NCI-H510A treated with DMSO at 0.1 percent for 48 hours (cell line): ENCODE results near the gene MAP1LC3A.
A peak's percentile ranks its signal among the peaks of the same experiment; 100 is the strongest.

ENCODE experiments used
- DNase-seq: peaks from one replicate; lab custom pipeline; 2025; lab: John Stamatoyannopoulos, UW

MAP1LC3A gene

GRCh38 chr20:34549291-34549928 lies 9.1 kb upstream of the MAP1LC3A start:
- peak; percentile 61 for DNase-seq

- no peak for DNase-seq
Observed at GRCh38 chr20:34549929-34550305, 8.6 kb upstream of the MAP1LC3A start.

- no peak for DNase-seq
Observed at GRCh38 chr20:34552569-34552968, 5.9 kb upstream of the MAP1LC3A start.

GRCh38 chr20:34553366-34553867 lies 5.1 kb upstream of the MAP1LC3A start:
- peak; percentile 13 for DNase-seq

- no peak for DNase-seq
Observed at GRCh38 chr20:34557936-34558319, 590 bp upstream of the MAP1LC3A start.

GRCh38 chr20:34559311-34560140 lies 1.0 kb downstream of the MAP1LC3A start:
- no peak for DNase-seq

GRCh38 chr20:34560141-34560523 lies 1.6 kb downstream of the MAP1LC3A start:
- no peak for DNase-seq

GRCh38 chr20:34560614-34561013 lies 2.1 kb downstream of the MAP1LC3A start:
- DNase-seq, result no peak

GRCh38 chr20:34561661-34562060 lies 3.1 kb downstream of the MAP1LC3A start:
- no peak for DNase-seq

- peak; percentile 33 for DNase-seq
Observed at GRCh38 chr20:34562641-34563040, 4.1 kb downstream of the MAP1LC3A start.

- no peak for DNase-seq
Observed at GRCh38 chr20:34564833-34565232, 6.3 kb downstream of the MAP1LC3A start.

- no peak for DNase-seq
Observed at GRCh38 chr20:34566978-34567891, 8.7 kb downstream of the MAP1LC3A start.

GRCh38 chr20:34567892-34568865 lies 9.7 kb downstream of the MAP1LC3A start:
- no peak for DNase-seq

- no peak for DNase-seq
Observed at GRCh38 chr20:34569598-34569997, 11.1 kb downstream of the MAP1LC3A start.

GRCh38 chr20:34570859-34571306 lies 12.4 kb downstream of the MAP1LC3A start:
- DNase-seq, result no peak

GRCh38 chr20:34571753-34572152 lies 13.2 kb downstream of the MAP1LC3A start:
- no peak for DNase-seq

- DNase-seq, result no peak
Observed at GRCh38 chr20:34573541-34574300, 15.2 kb downstream of the MAP1LC3A start.

- no peak for DNase-seq
Observed at GRCh38 chr20:34574426-34574825, 15.9 kb downstream of the MAP1LC3A start.

GRCh38 chr20:34574861-34575260 lies 16.3 kb downstream of the MAP1LC3A start:
- DNase-seq, result no peak

GRCh38 chr20:34575271-34575670 lies 16.8 kb downstream of the MAP1LC3A start:
- DNase-seq, result no peak
